GM10248 (cell line): ENCODE data around the gene FARS2.

Source experiments
- CTCF ChIA-PET: fragments of 300-600 bp; sonication (Branson Sonifier 250); formaldehyde crosslinking; extraction: SDS; loops from one replicate; lab custom pipeline; 2021; ENCODE audit warnings: antibody characterized with exemption; lab: Yijun Ruan, JAX
- POLR2A ChIA-PET: fragments of 350-650 bp; sonication (Branson Sonifier 250); formaldehyde crosslinking; extraction: SDS; loops from one replicate; lab custom pipeline; 2020; ENCODE audit warnings: antibody characterized with exemption; lab: Yijun Ruan, JAX
- DNase-seq: peaks from one replicate; pipeline ENCODE4 v3.0.0; 2012; ENCODE audit errors: extremely low spot score
- CTCF ChIP-seq: IDR thresholded peaks from 2 replicates; pipeline ENCODE4 v1.5.1; 2012; ENCODE audit warnings: mild to moderate bottlenecking, low read depth; ENCODE audit errors: extremely low read depth, missing control alignments, control extremely low read depth

Gene FARS2

GRCh38 chr6:5315881-5316280, 54.6 kb downstream of the FARS2 start:
- no peak for DNase-seq
- TF ChIP-seq CTCF: no peak
- ChIA-PET CTCF (interaction anchor here (1.3 to 2.0 kb wide), 2 partner anchors 10 to 13 kb away, joined by 3 to 10 read pairs; no protein-coding TSS in a partner anchor), POLR2A (no interaction called here)

GRCh38 chr6:5316951-5317350, 55.6 kb downstream of the FARS2 start:
- ChIA-PET CTCF (interaction anchor here (1.3 to 2.0 kb wide), 2 partner anchors 9 to 14 kb away, joined by 3 to 10 read pairs; no protein-coding TSS in a partner anchor), POLR2A (no interaction called here)
- DNase-seq: no peak
- no peak for TF ChIP-seq CTCF

GRCh38 chr6:5318617-5319272, 57.4 kb downstream of the FARS2 start:
- CTCF ChIA-PET: interaction anchor here (1.3 to 1.7 kb wide), 2 partner anchors 15 to 40 kb away, joined by 5 to 7 read pairs; no protein-coding TSS in a partner anchor
- POLR2A ChIA-PET: no interaction called here
- TF ChIP-seq CTCF: no peak
- no peak for DNase-seq

GRCh38 chr6:5323979-5324378, 62.7 kb downstream of the FARS2 start:
- DNase-seq: no peak
- ChIA-PET POLR2A (no interaction called here), CTCF (interaction anchor here (1.0 to 1.2 kb wide), 4 partner anchors 12 to 180 kb away, joined by 3 read pairs; no protein-coding TSS in a partner anchor)
- TF ChIP-seq CTCF: no peak

GRCh38 chr6:5325173-5325572, 63.9 kb downstream of the FARS2 start:
- ChIA-PET POLR2A (no interaction called here), CTCF (interaction anchor here (1.0 kb wide), 1 partner anchor 10 kb away, joined by 3 read pairs; no protein-coding TSS in a partner anchor)
- no peak for DNase-seq
- no peak for TF ChIP-seq CTCF

GRCh38 chr6:5326022-5326641, 64.8 kb downstream of the FARS2 start:
- ChIA-PET CTCF (interaction anchor here (1.0 to 1.2 kb wide), 2 partner anchors 10 to 24 kb away, joined by 3 read pairs; no protein-coding TSS in a partner anchor), POLR2A (no interaction called here)
- no peak for TF ChIP-seq CTCF

More at GRCh38 chr6:5326022-5326641, 64.8 kb downstream of the FARS2 start:
- no peak for DNase-seq
